ENCODE measurements around the gene PCP4. TPM values are rescaled to one million over a fixed set of nuclear protein-coding genes. Genes with fewer than 3 reads are reported as not detected.

PCP4 gene
- total and polyA plus RNA-seq, 10 donors, result 0.98 to 5.4 (median 1.7) TPM; not detected in 5

DNA sequence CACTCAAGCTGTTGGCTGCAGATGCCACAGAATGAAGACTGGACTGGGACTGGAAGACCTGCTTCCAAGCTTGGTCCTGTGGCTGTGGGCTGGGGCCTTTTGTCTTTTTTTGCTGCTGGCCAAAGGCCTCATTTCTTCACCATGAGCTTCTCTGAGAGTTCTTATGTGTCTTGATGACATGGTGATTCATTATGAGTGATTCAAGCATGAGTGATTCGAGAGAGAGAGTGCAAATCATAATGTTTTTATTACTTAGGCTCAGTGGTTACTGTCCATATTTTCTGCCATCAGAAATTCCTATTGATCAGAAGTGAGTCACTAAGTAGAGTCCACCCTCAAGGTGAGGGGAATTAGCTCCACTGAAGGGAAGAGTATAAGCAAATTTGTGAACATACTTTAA is 94.0 kb downstream of the PCP4 start:
- peaks cover 4 to 43% (median 17%) of the 10 kb centered on the region in 8 donors for H3K9me3 ChIP-seq
- WGBS, 5 donors, result 58 to 87% (median 66%) methylated on average over 1 of the region's 1 CpG
- no peaks in the 10 kb centered on the region for H3K4me1 ChIP-seq
- H3K4me3 ChIP-seq, result no peak overlapping the region
- DNase-seq, result no peak
- TF ChIP-seq POLR2A (IDR thresholded peaks at IDR 0.05) (no peak), CTCF (IDR thresholded peaks at IDR 0.05 in 8 of 11, conservative IDR thresholded peaks at IDR 0.05 in 3 of 11) (no peak), POLR2AphosphoS5 (IDR thresholded peaks at IDR 0.05) (no peak)
- H3K36me3 ChIP-seq, result no peaks in the 10 kb centered on the region
- H3K27ac ChIP-seq, result no peak overlapping the region
- no peaks in the 10 kb centered on the region for H3K27me3 ChIP-seq (replicated peaks in 1 of 7)
- intact Hi-C loops (cut with DNase I; ENCODE audit: low total_unique reads), result no loop called here

- Histone ChIP-seq H3K27ac (no peak overlapping the region), H3K9me3 (peaks cover 0 to 45% (median 13%) of the 10 kb centered on the region in 8 donors), H3K4me1 (no peaks in the 10 kb centered on the region), H3K36me3 (no peaks in the 10 kb centered on the region), H3K27me3 (replicated peaks in 1 of 7) (no peaks in the 10 kb centered on the region), H3K4me3 (no peak overlapping the region)
- 36 to 98% (median 96%) methylated on average over 1 of the region's 1 CpG for WGBS, 5 donors
- no peak for TF ChIP-seq POLR2AphosphoS5 (IDR thresholded peaks at IDR 0.05)
- TF ChIP-seq CTCF (IDR thresholded peaks at IDR 0.05 in 8 of 11, conservative IDR thresholded peaks at IDR 0.05 in 3 of 11), result no peak
- intact Hi-C loops (cut with DNase I; ENCODE audit: low total_unique reads), result no loop called here
- no peak for DNase-seq
Observed at GRCh38 chr21:39965026-39965425, 97.8 kb downstream of the PCP4 start.

DNA sequence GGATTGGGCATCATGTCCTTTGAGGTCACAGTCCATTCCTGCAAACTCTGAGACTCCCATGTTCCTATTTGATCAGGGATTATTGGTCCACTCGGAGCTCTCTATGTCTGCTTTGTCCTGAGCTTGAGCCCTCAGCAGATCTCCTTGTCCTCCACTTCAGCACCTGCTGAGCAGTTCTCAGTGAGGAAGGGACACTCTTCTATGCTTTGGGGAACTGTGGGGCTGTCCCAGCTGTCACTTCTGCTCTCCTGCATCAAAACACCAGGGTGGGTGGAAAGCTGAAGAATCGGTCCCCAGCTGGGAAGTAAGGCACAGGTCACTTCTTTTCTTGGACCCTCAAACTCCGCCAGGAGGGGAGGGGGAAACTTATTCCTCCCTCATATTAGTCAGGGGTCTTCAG is 99.5 kb downstream of the PCP4 start:
- no peak for TF ChIP-seq CTCF (IDR thresholded peaks at IDR 0.05 in 8 of 11, conservative IDR thresholded peaks at IDR 0.05 in 3 of 11)
- TF ChIP-seq POLR2A (IDR thresholded peaks at IDR 0.05), result no peak
- no peak for TF ChIP-seq POLR2AphosphoS5 (IDR thresholded peaks at IDR 0.05)
- 64 to 76% (median 67%) methylated on average over 2 to 3 of the region's 3 CpGs for WGBS, 5 donors

DNA sequence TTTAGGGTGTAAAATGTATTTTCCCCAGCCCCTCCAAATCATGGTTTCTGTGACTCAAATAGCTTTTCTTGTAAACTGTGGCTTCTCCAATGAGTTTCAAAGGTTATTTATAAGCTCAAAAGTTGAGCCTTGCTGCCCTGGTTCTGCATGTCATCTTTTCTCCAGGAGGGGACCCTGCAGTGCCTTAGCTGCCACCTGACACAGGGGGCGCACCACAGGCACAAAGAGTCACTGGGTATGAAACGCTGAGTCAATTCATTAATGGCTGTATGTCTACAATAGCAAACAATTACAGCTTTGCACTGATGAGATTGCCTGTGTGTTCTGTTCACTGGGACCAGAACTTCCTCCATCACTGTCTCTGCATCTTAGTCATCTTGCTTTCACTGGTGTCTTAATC is 100.8 kb downstream of the PCP4 start:
- TF ChIP-seq POLR2AphosphoS5 (IDR thresholded peaks at IDR 0.05) (no peak), CTCF (IDR thresholded peaks at IDR 0.05 in 8 of 11, conservative IDR thresholded peaks at IDR 0.05 in 3 of 11) (no peak), POLR2A (IDR thresholded peaks at IDR 0.05) (no peak)
- Histone ChIP-seq H3K36me3 (no peaks in the 10 kb centered on the region), H3K27ac (no peak overlapping the region)

More for the DNA sequence above, 99.5 kb downstream of the PCP4 start:
- Histone ChIP-seq H3K27ac (no peak overlapping the region), H3K4me1 (no peaks in the 10 kb centered on the region), H3K36me3 (no peaks in the 10 kb centered on the region), H3K4me3 (no peak overlapping the region), H3K27me3 (replicated peaks in 1 of 7) (no peaks in the 10 kb centered on the region), H3K9me3 (peaks cover 0 to 27% (median 0%) of the 10 kb centered on the region in 8 donors)
- no peak for DNase-seq
- intact Hi-C loops (cut with DNase I; ENCODE audit: low total_unique reads), result no loop called here

More for the DNA sequence above, 100.8 kb downstream of the PCP4 start:
- Histone ChIP-seq H3K4me1 (no peaks in the 10 kb centered on the region), H3K9me3 (peaks cover 0 to 26% (median 0%) of the 10 kb centered on the region in 8 donors), H3K27me3 (replicated peaks in 1 of 7) (no peaks in the 10 kb centered on the region), H3K4me3 (no peak overlapping the region)
- 78 to 97% (median 91%) methylated on average over 2 of the region's 2 CpGs for WGBS, 5 donors
- intact Hi-C loops (cut with DNase I; ENCODE audit: low total_unique reads), result no loop called here
- no peak for DNase-seq

Data from spleen (tissue), 11 donors.